Loucy (cell line): ENCODE results near the gene OTUB2.

Source experiments
- H2AFZ ChIP-seq: fragments of 200-600 bp; sonication (generic); 2 replicates; pipeline ENCODE4 v1.6.0; 2016; ENCODE audit warnings: antibody characterized with exemption, mild to moderate bottlenecking, low read length, moderate library complexity
- H3F3A ChIP-seq: fragments of 200-600 bp; 2 replicates; pipeline ENCODE4 v1.6.0; 2016; ENCODE audit warnings: antibody characterized with exemption, low read depth, mild to moderate bottlenecking
- H3K27me3 ChIP-seq: fragments of 200-600 bp; sonication (generic); 2 replicates; pipeline ENCODE4 v1.6.1; 2014; ENCODE audit warnings: low read length, mild to moderate bottlenecking; ENCODE audit not compliant: insufficient read depth, poor library complexity, severe bottlenecking
- H3K36me3 ChIP-seq: fragments of 200-600 bp; sonication (generic); 2 replicates; pipeline ENCODE4 v1.6.1; 2016; ENCODE audit warnings: low read length; ENCODE audit not compliant: insufficient read depth
- H3K4me1 ChIP-seq: fragments of 200-600 bp; sonication (generic); 2 replicates; pipeline ENCODE4 v1.5.1; 2014; ENCODE audit warnings: low read length, mild to moderate bottlenecking; ENCODE audit not compliant: insufficient read depth, poor library complexity, severe bottlenecking
- H3K4me2 ChIP-seq: fragments of 200-600 bp; sonication (generic); 2 replicates; pipeline ENCODE4 v1.6.0; 2014; ENCODE audit warnings: antibody characterized with exemption, low read length, low read depth, mild to moderate bottlenecking; ENCODE audit not compliant: poor library complexity, severe bottlenecking
- H3K4me3 ChIP-seq: fragments of 200-600 bp; sonication (generic); 2 replicates; pipeline ENCODE4 v1.5.1; 2014; ENCODE audit warnings: low read length, mild to moderate bottlenecking, mixed read lengths; ENCODE audit not compliant: poor library complexity, severe bottlenecking
- H3K79me2 ChIP-seq: fragments of 200-600 bp; sonication (generic); 2 replicates; pipeline ENCODE4 v1.6.1; 2014; ENCODE audit warnings: low read length; ENCODE audit not compliant: insufficient read depth
- H3K9ac ChIP-seq: fragments of 200-600 bp; sonication (generic); 2 replicates; pipeline ENCODE4 v1.6.0; 2014; ENCODE audit warnings: mild to moderate bottlenecking, low read depth, low read length, moderate library complexity; ENCODE audit not compliant: poor library complexity, severe bottlenecking
- H3K9me2 ChIP-seq: fragments of 200-600 bp; sonication (generic); replicated peaks from 2 replicates; pipeline ENCODE4 v1.6.1; 2016; ENCODE audit warnings: low read depth, low read length, mixed read lengths
- H3K9me3 ChIP-seq: fragments of 200-600 bp; sonication (generic); 2 replicates; pipeline ENCODE4 v1.6.1; 2014; ENCODE audit warnings: mild to moderate bottlenecking, antibody characterized with exemption, low read length, low read depth; ENCODE audit not compliant: insufficient read depth
- H4K20me1 ChIP-seq: fragments of 200-600 bp; sonication (generic); 2 replicates; pipeline ENCODE4 v1.6.0; 2014; ENCODE audit warnings: antibody characterized with exemption, low read length, mild to moderate bottlenecking; ENCODE audit not compliant: insufficient read depth, poor library complexity, severe bottlenecking
- CTCF ChIP-seq: fragments of 200-600 bp; sonication (generic); conservative IDR thresholded peaks from 2 replicates; pipeline ENCODE4 v1.5.1; 2014; ENCODE audit warnings: mild to moderate bottlenecking, antibody characterized with exemption, low read length
- EZH2phosphoT487 ChIP-seq: fragments of 200-600 bp; IDR thresholded peaks from 2 replicates; pipeline ENCODE4 v1.6.1; 2018; ENCODE audit warnings: antibody characterized with exemption, mild to moderate bottlenecking, moderate library complexity, borderline replicate concordance

Gene OTUB2

GRCh38 chr14:93977790-93978581 lies 48.2 kb upstream of the OTUB2 start:
- Histone ChIP-seq H3K4me1 (peaks cover 13% of the 10 kb centered on the region), H3K9ac (no peak overlapping the region), H3K4me2 (peak overlapping the region; percentile 40), H2AFZ (no peak overlapping the region), H3K79me2 (no peaks in the 10 kb centered on the region), H4K20me1 (no peaks in the 10 kb centered on the region), H3K9me2 (no peaks in the 10 kb centered on the region), H3K27me3 (peaks cover 92% of the 10 kb centered on the region), H3F3A (no peaks in the 10 kb centered on the region), H3K9me3 (no peaks in the 10 kb centered on the region), H3K36me3 (no peaks in the 10 kb centered on the region), H3K4me3 (no peak overlapping the region)
- TF ChIP-seq EZH2phosphoT487 (no peak), CTCF (no peak)

- no peak for TF ChIP-seq CTCF
- TF ChIP-seq EZH2phosphoT487, result no peak
- Histone ChIP-seq H3K9me2 (no peaks in the 10 kb centered on the region), H3K4me2 (peak overlapping the region; percentile 40), H2AFZ (no peak overlapping the region), H3F3A (no peaks in the 10 kb centered on the region), H3K9ac (no peak overlapping the region), H3K27me3 (peaks cover 92% of the 10 kb centered on the region), H3K4me1 (peaks cover 13% of the 10 kb centered on the region), H3K36me3 (no peaks in the 10 kb centered on the region), H3K79me2 (no peaks in the 10 kb centered on the region), H4K20me1 (no peaks in the 10 kb centered on the region), H3K4me3 (no peak overlapping the region), H3K9me3 (no peaks in the 10 kb centered on the region)
Measured at GRCh38 chr14:93978735-93979134, 47.4 kb upstream of the OTUB2 start.

GRCh38 chr14:93980456-93981201 lies 45.5 kb upstream of the OTUB2 start:
- no peaks in the 10 kb centered on the region for H3K9me3 ChIP-seq
- no peaks in the 10 kb centered on the region for H3K9me2 ChIP-seq
- peaks cover 13% of the 10 kb centered on the region for H3K4me1 ChIP-seq
- no peak for TF ChIP-seq CTCF
- TF ChIP-seq EZH2phosphoT487, result no peak
- no peak overlapping the region for H3K9ac ChIP-seq
- H3K4me3 ChIP-seq, result no peak overlapping the region
- H3K27me3 ChIP-seq, result peaks cover 79% of the 10 kb centered on the region
- H3F3A ChIP-seq, result no peaks in the 10 kb centered on the region
- no peaks in the 10 kb centered on the region for H3K36me3 ChIP-seq
- H4K20me1 ChIP-seq, result no peaks in the 10 kb centered on the region
- H2AFZ ChIP-seq, result no peak overlapping the region
- H3K79me2 ChIP-seq, result no peaks in the 10 kb centered on the region
- H3K4me2 ChIP-seq, result no peak overlapping the region
